HEK293 (cell line): ENCODE data around the gene ZNF593OS.

Source experiments
- CTCF ChIA-PET: fragments of 350-600 bp; formaldehyde crosslinking; extraction: SDS; loops from one replicate; lab custom pipeline; 2021; ENCODE audit warnings: antibody characterized with exemption; lab: Yijun Ruan, JAX
- POLR2A ChIA-PET: fragments of 300-600 bp; formaldehyde crosslinking; extraction: SDS; loops from one replicate; lab custom pipeline; 2020; ENCODE audit warnings: antibody characterized with exemption, inconsistent platforms; lab: Yijun Ruan, JAX
- H3K27ac ChIP-seq: fragments of 200-500 bp; sonication (Bioruptor generic); 2 replicates; pipeline ENCODE4 v1.5.1; 2014; ENCODE audit warnings: low read depth, low read length, control low read depth, inconsistent platforms; ENCODE audit errors: extremely low read depth
- H3K36me3 ChIP-seq, 2 experiments: fragments of 200-500 bp in 1 of 2; sonication (Bioruptor generic) in 1 of 2; 1 replicate in 1 of 2; 2 replicates in 1 of 2; pipeline ENCODE4 v1.5.1; 2014 to 2017; ENCODE audit warnings: inconsistent platforms in 2 of 2, low read length in 2 of 2; ENCODE audit not compliant: control insufficient read depth in 2 of 2, insufficient read depth in 1 of 2
- H3K4me1 ChIP-seq: fragments of 200-500 bp; sonication (Bioruptor generic); 2 replicates; pipeline ENCODE4 v1.5.1; 2014; ENCODE audit warnings: mild to moderate bottlenecking, low read length, inconsistent platforms; ENCODE audit not compliant: control insufficient read depth, insufficient read depth
- H3K4me3 ChIP-seq: 2 replicates; pipeline ENCODE4 v1.5.1; 2011; ENCODE audit warnings: low read depth, mild to moderate bottlenecking, control low read depth, low read length, moderate library complexity
- H3K9me3 ChIP-seq: fragments of 200-500 bp; sonication (Bioruptor generic); 2 replicates; pipeline ENCODE4 v1.5.1; 2014; ENCODE audit warnings: low read depth, low read length, inconsistent platforms; ENCODE audit not compliant: control insufficient read depth, insufficient read depth
- HIC1 ChIP-seq: fragments of 450-650 bp; formaldehyde crosslinking; IDR thresholded peaks from 2 replicates; pipeline ENCODE4 v1.5.1; 2016; ENCODE audit warnings: missing biosample characterization, missing genetic modification characterization
- HOXA7 ChIP-seq: sonication (generic); formaldehyde crosslinking; IDR thresholded peaks from 2 replicates; pipeline ENCODE4 v1.8.1; 2022; ENCODE audit warnings: missing genetic modification reagents, borderline replicate concordance
- KLF16 ChIP-seq: fragments of 450-650 bp; formaldehyde crosslinking; IDR thresholded peaks from 2 replicates; pipeline ENCODE4 v1.5.1; 2017; ENCODE audit warnings: missing biosample characterization, missing genetic modification characterization
- MZF1 ChIP-seq: fragments of 450-650 bp; formaldehyde crosslinking; IDR thresholded peaks from 2 replicates; pipeline ENCODE4 v1.5.1; 2017; ENCODE audit warnings: missing biosample characterization, missing genetic modification characterization, borderline replicate concordance
- RBAK ChIP-seq: fragments of 450-650 bp; formaldehyde crosslinking; IDR thresholded peaks from 2 replicates; pipeline ENCODE4 v1.5.1; 2016; ENCODE audit warnings: missing biosample characterization, missing genetic modification characterization
- ZBTB20 ChIP-seq: fragments of 450-650 bp; formaldehyde crosslinking; IDR thresholded peaks from 2 replicates; pipeline ENCODE4 v1.5.1; 2016; ENCODE audit warnings: missing biosample characterization, missing genetic modification characterization
- ZBTB48 ChIP-seq: fragments of 450-650 bp; formaldehyde crosslinking; IDR thresholded peaks from 2 replicates; pipeline ENCODE4 v1.5.1; 2016; ENCODE audit warnings: missing biosample characterization, missing genetic modification characterization
- ZBTB7A ChIP-seq: fragments of 450-650 bp; formaldehyde crosslinking; IDR thresholded peaks from 2 replicates; pipeline ENCODE4 v1.5.1; 2016; ENCODE audit warnings: low read depth, missing biosample characterization, missing genetic modification characterization
- ZNF169 ChIP-seq: fragments of 450-650 bp; formaldehyde crosslinking; IDR thresholded peaks from 2 replicates; pipeline ENCODE4 v1.5.1; 2016; ENCODE audit warnings: missing biosample characterization, missing genetic modification characterization
- ZNF175 ChIP-seq: fragments of 450-650 bp; formaldehyde crosslinking; IDR thresholded peaks from 2 replicates; pipeline ENCODE4 v1.5.1; 2016; ENCODE audit warnings: missing biosample characterization, missing genetic modification characterization
- ZNF18 ChIP-seq: fragments of 450-650 bp; formaldehyde crosslinking; IDR thresholded peaks from 2 replicates; pipeline ENCODE4 v1.5.1; 2016; ENCODE audit warnings: missing biosample characterization, missing genetic modification characterization
- ZNF239 ChIP-seq: fragments of 450-650 bp; formaldehyde crosslinking; IDR thresholded peaks from 2 replicates; pipeline ENCODE4 v1.5.1; 2016; ENCODE audit warnings: missing biosample characterization, missing genetic modification characterization
- ZNF248 ChIP-seq: fragments of 450-650 bp; formaldehyde crosslinking; IDR thresholded peaks from 2 replicates; pipeline ENCODE4 v1.5.1; 2017; ENCODE audit warnings: missing biosample characterization, missing genetic modification characterization
- ZNF324 ChIP-seq: fragments of 450-650 bp; formaldehyde crosslinking; IDR thresholded peaks from 2 replicates; pipeline ENCODE4 v1.5.1; 2016; ENCODE audit warnings: missing biosample characterization, missing genetic modification characterization
- ZNF341 ChIP-seq: fragments of 450-650 bp; formaldehyde crosslinking; IDR thresholded peaks from 2 replicates; pipeline ENCODE4; 2016; ENCODE audit warnings: low read depth, missing biosample characterization, missing genetic modification characterization
- ZNF621 ChIP-seq: fragments of 450-650 bp; formaldehyde crosslinking; IDR thresholded peaks from 2 replicates; pipeline ENCODE4 v1.5.1; 2017; ENCODE audit warnings: missing biosample characterization, missing genetic modification characterization
- ZNF660 ChIP-seq: fragments of 450-650 bp; IDR thresholded peaks from 2 replicates; pipeline ENCODE4 v1.5.1; 2018; ENCODE audit warnings: missing biosample characterization, mild to moderate bottlenecking, missing genetic modification characterization
- ZNF76 ChIP-seq: fragments of 450-650 bp; formaldehyde crosslinking; IDR thresholded peaks from 2 replicates; pipeline ENCODE4; 2016; ENCODE audit warnings: low read depth, missing biosample characterization, missing genetic modification characterization, borderline replicate concordance
- ZNF785 ChIP-seq: fragments of 450-650 bp; formaldehyde crosslinking; IDR thresholded peaks from 2 replicates; pipeline ENCODE4 v1.5.1; 2016; ENCODE audit warnings: missing biosample characterization, missing genetic modification characterization
- TF ChIP-seq, protein P1 (sequence below): fragments of 450-650 bp; formaldehyde crosslinking; IDR thresholded peaks from 2 replicates; pipeline ENCODE4 v1.5.1; 2016; ENCODE audit warnings: missing biosample characterization, missing genetic modification characterization
- TF ChIP-seq, protein P2 (sequence below): fragments of 450-650 bp; formaldehyde crosslinking; IDR thresholded peaks from 2 replicates; pipeline ENCODE4 v1.5.1; 2016; ENCODE audit warnings: missing biosample characterization, missing genetic modification characterization
- TF ChIP-seq, protein P3 (sequence below): fragments of 450-650 bp; formaldehyde crosslinking; IDR thresholded peaks from 2 replicates; pipeline ENCODE4 v1.5.1; 2016; ENCODE audit warnings: missing biosample characterization, missing genetic modification characterization

The ZNF593OS gene

GRCh38 chr1:26168410-26169197 is 3.0 kb downstream of the ZNF593OS start, which contains the start of gene C1orf232 (continued):
- TF ChIP-seq ZNF239 (no peak), ZNF76 (no peak), ZNF341 (tag by site-specific recombination) (no peak), ZNF175 (tag by site-specific recombination) (no peak), RBAK (tag by site-specific recombination) (no peak), ZNF324 (no peak), ZNF248 (no peak), ZNF169 (tag by site-specific recombination) (no peak), HOXA7 (CRISPR knock-in tag) (no peak), ZNF660 (tag by site-specific recombination) (peak; percentile 43; the same call in 1 of the 2 replicates), KLF16 (no peak)
- TF ChIP-seq, protein P1, sequence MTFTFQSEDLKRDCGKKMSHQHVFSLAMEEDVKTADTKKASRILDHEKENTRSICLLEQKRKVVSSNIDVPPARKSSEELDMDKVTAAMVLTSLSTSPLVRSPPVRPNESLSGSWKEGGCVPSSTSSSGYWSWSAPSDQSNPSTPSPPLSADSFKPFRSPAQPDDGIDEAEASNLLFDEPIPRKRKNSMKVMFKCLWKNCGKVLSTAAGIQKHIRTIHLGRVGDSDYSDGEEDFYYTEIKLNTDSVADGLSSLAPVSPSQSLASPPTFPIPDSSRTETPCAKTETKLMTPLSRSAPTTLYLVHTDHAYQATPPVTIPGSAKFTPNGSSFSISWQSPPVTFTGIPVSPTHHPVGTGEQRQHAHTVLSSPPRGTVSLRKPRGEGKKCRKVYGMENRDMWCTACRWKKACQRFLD (tag by site-specific recombination) = no peak
- TF ChIP-seq, protein P2, sequence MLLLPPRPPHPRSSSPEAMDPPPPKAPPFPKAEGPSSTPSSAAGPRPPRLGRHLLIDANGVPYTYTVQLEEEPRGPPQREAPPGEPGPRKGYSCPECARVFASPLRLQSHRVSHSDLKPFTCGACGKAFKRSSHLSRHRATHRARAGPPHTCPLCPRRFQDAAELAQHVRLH (tag by site-specific recombination) = no peak
- TF ChIP-seq, all 188 proteins: peak for 11

GRCh38 chr1:26166719-26167281 is 4.8 kb downstream of the ZNF593OS start:
- Histone ChIP-seq H3K36me3 (peaks cover 0 to 8% of the 10 kb centered on the region in 2 experiments; a peak in 1 of 3 replicates), H3K9me3 (no peaks in the 10 kb centered on the region), H3K4me1 (peaks cover 7% of the 10 kb centered on the region; the same call in 1 of the 2 replicates), H3K4me3 (no peak overlapping the region), H3K27ac (no peak overlapping the region)
- TF ChIP-seq ZBTB20 (tag by site-specific recombination) (no peak), ZNF18 (tag by site-specific recombination) (peak; percentile 75)
- POLR2A ChIA-PET = no interaction called here
- CTCF ChIA-PET = no interaction called here

- Histone ChIP-seq H3K27ac (no peak overlapping the region), H3K4me1 (peaks cover 7% of the 10 kb centered on the region; the same call in 1 of the 2 replicates), H3K9me3 (no peaks in the 10 kb centered on the region), H3K36me3 (no peaks in the 10 kb centered on the region), H3K4me3 (no peak overlapping the region)
- CTCF ChIA-PET = interaction anchor here (1.1 to 1.6 kb wide), 4 partner anchors 8 to 129 kb away, joined by 3 to 6 read pairs (median 3); partner anchors contain the start of gene CEP85
- POLR2A ChIA-PET = no interaction called here
- TF ChIP-seq ZBTB48 (peak; percentile 66; the same call in 1 of the 2 replicates), MZF1 (tag by site-specific recombination) (no peak), ZBTB7A (tag by site-specific recombination) (0 out of 2 replicates have a peak, but pooled peaks have one; percentile 3), ZNF621 (tag by site-specific recombination) (no peak), ZNF785 (tag by site-specific recombination) (no peak), HIC1 (tag by site-specific recombination) (no peak), ZNF341 (tag by site-specific recombination) (peak; percentile 53)
- TF ChIP-seq, protein P3, sequence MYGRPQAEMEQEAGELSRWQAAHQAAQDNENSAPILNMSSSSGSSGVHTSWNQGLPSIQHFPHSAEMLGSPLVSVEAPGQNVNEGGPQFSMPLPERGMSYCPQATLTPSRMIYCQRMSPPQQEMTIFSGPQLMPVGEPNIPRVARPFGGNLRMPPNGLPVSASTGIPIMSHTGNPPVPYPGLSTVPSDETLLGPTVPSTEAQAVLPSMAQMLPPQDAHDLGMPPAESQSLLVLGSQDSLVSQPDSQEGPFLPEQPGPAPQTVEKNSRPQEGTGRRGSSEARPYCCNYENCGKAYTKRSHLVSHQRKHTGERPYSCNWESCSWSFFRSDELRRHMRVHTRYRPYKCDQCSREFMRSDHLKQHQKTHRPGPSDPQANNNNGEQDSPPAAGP (tag by site-specific recombination) = peak; percentile 8; the same call in 1 of the 2 replicates
Measured at GRCh38 chr1:26164861-26165842, 6.5 kb downstream of the ZNF593OS start.
